Left renal cortex interstitium (tissue), 4 donors: ENCODE data around the gene SEMA3F. TPM values are rescaled to one million over a fixed set of nuclear protein-coding genes. Genes with fewer than 3 reads are reported as not detected.
"Not testable (repeated sequence)": the region's sequence is repeated elsewhere in the genome, so short reads cannot be mapped to it uniquely, and the experiment has no call there.

Experiments
- DNase-seq, 4 donors: peaks; one replicate each; pipeline ENCODE4 v3.0.0-alpha.2; 2013; ENCODE audit warnings: low read depth in 4 of 4, low spot score in 2 of 4, missing footprints in 1 of 4
- polyA plus RNA-seq, 4 donors: library from polyadenylated mRNA; unstranded; fragments of 120-200 nt; gene quantifications; one replicate each; pipeline ENCODE4 v1.2.1, GENCODE V29; 2013; ENCODE audit not compliant: insufficient read length in 4 of 4

Gene SEMA3F
- polyA plus RNA-seq, 4 donors = 68.6 to 101 (median 80.4) TPM

DNA sequence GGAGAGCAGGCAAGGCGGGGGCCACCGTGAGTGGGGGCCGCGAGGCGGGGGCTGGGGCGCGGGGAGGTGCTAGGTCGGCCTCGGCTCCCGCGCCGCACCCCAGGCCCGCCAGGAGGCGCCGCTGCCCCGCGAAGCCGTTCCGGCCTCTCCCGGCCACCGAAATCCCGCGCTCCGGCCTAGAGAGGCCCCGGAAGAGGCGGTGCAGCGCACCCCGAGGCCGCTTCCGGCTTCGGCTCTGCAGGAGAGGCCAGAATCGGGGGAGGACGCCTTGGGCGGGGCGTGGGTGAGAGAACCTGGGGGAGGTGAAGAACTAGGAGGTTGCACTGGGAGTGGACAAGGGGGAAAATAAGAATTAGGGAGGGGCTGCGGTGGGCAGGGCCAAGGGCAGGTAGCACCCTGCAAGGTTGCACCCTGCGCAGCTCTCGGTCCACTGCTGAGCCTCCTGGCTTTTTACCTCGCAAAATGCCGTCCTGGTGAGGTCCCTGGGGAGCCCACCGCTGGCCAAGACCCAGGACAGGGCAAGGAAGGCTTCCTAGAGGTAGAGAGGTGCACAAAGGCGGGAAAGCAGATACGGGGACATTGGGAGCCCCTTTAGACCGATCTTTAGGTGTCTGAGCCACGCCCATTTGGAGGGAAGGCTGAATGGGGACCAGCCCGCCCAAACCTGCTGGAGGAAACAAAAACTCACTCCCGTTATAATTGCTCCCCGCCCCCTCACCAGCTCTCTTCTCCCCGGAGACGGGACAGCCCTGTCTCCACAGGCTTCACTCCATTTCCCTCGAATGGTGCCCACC, 72.5 kb downstream of the SEMA3F start:
- DNase-seq = peak in 3 of 4 donors; percentile 87 to 93 (median 90)

DNA sequence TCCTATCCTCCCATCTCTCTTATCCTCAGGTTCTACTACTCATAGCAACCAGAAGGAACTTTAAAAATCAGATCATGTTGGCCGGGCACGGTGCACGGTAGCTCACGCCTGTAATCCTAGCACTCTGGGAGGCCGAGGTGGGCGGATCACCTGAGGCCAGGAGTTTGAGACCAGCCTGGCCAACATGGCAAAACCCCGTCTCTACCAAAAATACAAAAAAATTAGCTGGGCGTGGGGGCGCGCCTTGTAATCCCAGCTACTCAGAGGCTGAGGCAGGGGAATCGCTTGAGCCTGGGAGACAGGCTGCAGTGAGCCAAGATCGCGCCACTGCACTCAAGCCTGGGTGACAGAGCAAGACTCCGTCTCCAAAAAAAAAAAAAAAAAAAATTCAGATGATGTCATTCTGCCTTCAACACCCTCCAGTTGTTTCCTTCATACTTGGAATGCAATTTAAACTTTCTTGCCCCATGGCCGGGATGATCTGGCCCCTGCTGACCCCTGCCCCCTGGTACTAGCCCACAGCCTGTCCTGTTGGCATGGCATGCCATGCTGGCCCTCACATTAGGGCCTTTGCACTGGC, 73.2 kb downstream of the SEMA3F start:
- not testable (repeated sequence) for DNase-seq

DNA sequence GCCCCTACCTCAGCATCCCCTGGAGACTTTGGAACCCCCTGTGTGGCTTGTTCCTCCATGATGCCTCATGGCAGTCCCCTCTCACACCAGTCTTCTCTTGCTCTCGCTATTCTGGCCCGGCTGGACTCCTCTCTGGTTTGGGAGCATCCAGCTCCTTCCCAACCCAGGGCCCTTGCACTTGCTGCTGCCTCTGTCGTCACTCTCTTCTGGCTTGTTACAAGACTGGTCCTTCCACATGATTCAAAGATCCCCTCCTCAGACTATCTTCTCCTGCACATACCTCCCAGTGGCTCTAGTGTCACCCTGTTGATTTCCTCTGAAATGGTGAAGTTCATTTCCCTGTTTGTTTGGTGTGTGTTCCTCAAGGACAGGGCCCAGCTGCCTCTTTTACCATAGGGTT, 74.4 kb downstream of the SEMA3F start:
- DNase-seq = no peak

GRCh38 chr3:50230104-50230793, 75.1 kb downstream of the SEMA3F start:
- no peak for DNase-seq

GRCh38 chr3:50230794-50231125, 75.6 kb downstream of the SEMA3F start:
- no peak for DNase-seq

- DNase-seq = no peak
Observed at GRCh38 chr3:50231581-50231980, 76.5 kb downstream of the SEMA3F start.

DNA sequence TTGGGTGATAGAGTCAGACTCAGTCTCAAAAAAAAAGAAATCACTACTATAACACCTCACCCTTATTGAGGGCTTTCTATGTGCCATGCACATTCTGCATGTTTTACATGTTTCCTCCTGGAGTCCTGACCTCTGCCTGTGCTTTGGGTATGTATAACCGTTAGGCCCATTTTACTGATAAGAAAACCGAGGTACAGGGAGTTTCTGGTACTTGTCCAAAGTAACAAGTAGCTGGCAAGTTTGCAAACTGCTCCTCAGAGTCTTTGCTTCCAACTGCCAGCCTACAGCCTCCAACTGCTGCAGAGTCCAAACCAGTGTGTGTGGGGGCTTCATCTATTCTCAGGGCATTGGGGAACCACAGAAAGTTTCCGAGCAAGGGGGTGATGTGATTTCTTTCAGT, 77.2 kb downstream of the SEMA3F start:
- DNase-seq = no peak

DNA sequence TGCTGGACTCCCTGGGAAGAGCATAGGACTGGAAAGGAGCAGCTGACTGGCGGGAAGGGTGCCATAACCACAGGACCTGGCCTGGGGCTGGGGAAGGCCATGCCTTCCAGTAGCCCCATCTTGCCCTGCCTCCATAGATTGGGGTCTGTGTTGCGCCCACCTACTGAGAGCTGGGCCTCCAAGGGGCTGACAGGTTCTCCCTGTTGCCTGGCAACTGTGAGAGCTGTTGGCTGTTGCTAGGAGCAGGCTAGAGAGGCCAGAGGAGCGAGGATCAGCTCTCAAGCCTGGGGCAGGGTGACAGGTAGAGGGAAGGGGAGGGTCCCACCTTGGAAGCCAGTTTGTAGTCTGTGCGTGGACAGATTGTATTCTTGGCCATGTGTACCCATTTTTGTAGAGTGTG, 78.1 kb downstream of the SEMA3F start:
- no peak for DNase-seq

GRCh38 chr3:50235716-50236483, 80.8 kb downstream of the SEMA3F start, which contains the start of gene GNAI2:
GNAI2 (plus strand) TSS chr3:50236204; CDS start chr3:50236336, 132 bp downstream.
- peak; percentile 86 to 98 (median 93) for DNase-seq

DNA sequence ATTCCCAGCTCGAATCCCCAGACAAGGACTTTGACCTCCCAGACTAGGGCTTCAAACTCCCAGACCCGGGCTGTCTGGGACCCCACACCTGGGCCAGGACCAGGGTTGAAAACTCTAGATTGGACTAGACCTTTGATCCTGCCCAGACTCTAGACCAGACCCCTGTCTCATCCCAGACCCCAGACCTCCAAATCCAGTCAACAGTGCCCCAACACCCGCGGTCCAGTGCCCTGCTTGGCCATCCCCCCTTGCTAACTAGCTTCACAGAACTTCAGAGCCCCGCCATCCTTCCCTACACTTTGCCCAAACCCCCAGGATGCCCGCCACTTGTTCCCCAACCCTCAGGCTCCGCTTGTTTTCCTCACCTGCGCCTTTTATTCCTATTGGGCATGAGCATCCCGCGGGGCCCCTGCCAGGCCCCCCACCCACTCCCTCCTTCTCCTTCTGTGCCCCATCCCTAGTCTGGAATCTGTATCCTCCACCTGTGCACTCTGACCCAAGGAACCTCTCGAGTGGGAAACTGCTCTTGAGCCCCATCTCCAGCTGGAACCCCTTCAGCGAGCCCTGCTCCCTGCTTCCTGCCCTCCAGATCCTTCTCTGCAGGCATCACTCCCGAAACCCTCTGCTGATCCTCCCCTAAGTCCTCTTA, 81.5 kb downstream of the SEMA3F start:
- DNase-seq = no peak

DNA sequence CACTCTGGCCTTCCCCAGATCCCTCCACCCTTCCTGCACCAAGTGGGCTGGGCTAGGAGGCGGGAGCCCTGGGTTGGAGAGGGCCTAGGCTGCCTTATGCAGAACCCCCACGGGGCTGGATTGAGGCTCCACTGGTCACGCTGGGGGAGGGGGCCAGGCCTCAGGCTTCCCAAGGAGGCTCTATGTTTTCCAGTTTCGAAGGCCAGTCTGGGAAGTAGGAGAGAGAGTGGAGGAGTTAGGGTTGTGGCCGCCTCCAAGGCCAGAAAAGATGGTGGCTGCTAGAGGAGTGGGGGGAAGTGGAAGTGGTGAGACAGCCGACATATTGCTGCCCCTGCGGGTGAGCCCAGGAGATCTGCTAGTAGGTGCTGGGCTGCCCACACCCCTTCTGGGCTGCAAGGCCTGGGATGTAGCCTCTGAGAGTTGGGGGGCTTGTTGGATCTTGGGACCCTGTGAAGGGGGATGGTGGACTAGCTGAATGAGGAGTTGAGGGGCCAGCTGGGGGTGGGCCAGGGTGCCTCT, 82.1 kb downstream of the SEMA3F start:
- DNase-seq = no peak

- no peak for DNase-seq
Observed at GRCh38 chr3:50237754-50238548, 82.8 kb downstream of the SEMA3F start.

GRCh38 chr3:50238549-50239026, 83.5 kb downstream of the SEMA3F start:
- no peak for DNase-seq

Other genes with a start within 250 kb of the SEMA3F start
- 1 to 10 TPM; 7.0 to 9.7 (median 8.7) TPM for gene MON1A, start 225.5 kb upstream of the SEMA3F start, polyA plus RNA-seq
- gene RBM6, start 215.2 kb upstream of the SEMA3F start, polyA plus RNA-seq = 100 to 1,000 TPM in 3 of 4 donors, 10 to 100 TPM in 1; 82.1 to 197 (median 145) TPM
- gene RBM5, start 66.4 kb upstream of the SEMA3F start, polyA plus RNA-seq = 100 to 1,000 TPM; 202 to 421 (median 311) TPM
- not detected for gene GNAT1, start 36.3 kb downstream of the SEMA3F start, polyA plus RNA-seq
- 1 to 10 TPM; 4.4 to 8.4 (median 7.8) TPM for gene SLC38A3, start 49.9 kb downstream of the SEMA3F start, polyA plus RNA-seq
- gene GNAI2, start 80.9 kb downstream of the SEMA3F start, polyA plus RNA-seq = 100 to 1,000 TPM; 176 to 232 (median 220) TPM
- 100 to 1,000 TPM in 3 of 4 donors, 10 to 100 TPM in 1; 71.0 to 119 (median 108) TPM for gene SEMA3B, start 113.8 kb downstream of the SEMA3F start, polyA plus RNA-seq
- gene LSMEM2, start 123.8 kb downstream of the SEMA3F start, polyA plus RNA-seq = under 1 TPM; 0.25 to 0.82 (median 0.53) TPM
- 10 to 100 TPM; 34.8 to 51.9 (median 48.5) TPM for gene IFRD2, start 137.1 kb downstream of the SEMA3F start, polyA plus RNA-seq
- gene HYAL3, start 144.1 kb downstream of the SEMA3F start, polyA plus RNA-seq = 1 to 10 TPM; 2.8 to 4.3 (median 3.6) TPM
- 10 to 100 TPM in 2 of 4 donors, 1 to 10 TPM in 2; 7.3 to 13.0 (median 10.3) TPM for gene NAA80, start 144.1 kb downstream of the SEMA3F start, polyA plus RNA-seq
- gene HYAL1, start 148.2 kb downstream of the SEMA3F start, polyA plus RNA-seq = 1 to 10 TPM; 6.4 to 7.8 (median 7.4) TPM
- gene HYAL2, start 167.4 kb downstream of the SEMA3F start, polyA plus RNA-seq = 100 to 1,000 TPM in 1 of 4 donors, 10 to 100 TPM in 3; 63.2 to 101 (median 74.4) TPM
- gene TUSC2, start 172.9 kb downstream of the SEMA3F start, polyA plus RNA-seq = 10 to 100 TPM; 23.8 to 32.6 (median 25.6) TPM
- 10 to 100 TPM; 16.7 to 22.7 (median 21.2) TPM for gene RASSF1, start 185.5 kb downstream of the SEMA3F start, polyA plus RNA-seq
- gene ZMYND10, start 190.4 kb downstream of the SEMA3F start, polyA plus RNA-seq = 1 to 10 TPM; 3.1 to 5.1 (median 4.4) TPM
- 10 to 100 TPM; 30.1 to 33.1 (median 32.2) TPM for gene NPRL2, start 195.5 kb downstream of the SEMA3F start, polyA plus RNA-seq
- 10 to 100 TPM; 13.7 to 17.7 (median 15.0) TPM for gene CYB561D2, start 195.5 kb downstream of the SEMA3F start, polyA plus RNA-seq
- gene TMEM115, start 204.2 kb downstream of the SEMA3F start, polyA plus RNA-seq = 10 to 100 TPM; 33.8 to 52.1 (median 42.6) TPM